ENCODE results near the gene C6orf52.
"Not testable (repeated sequence)": the region's sequence is repeated elsewhere in the genome, so short reads cannot be mapped to it uniquely, and the experiment has no call there.

Gene C6orf52

DNA sequence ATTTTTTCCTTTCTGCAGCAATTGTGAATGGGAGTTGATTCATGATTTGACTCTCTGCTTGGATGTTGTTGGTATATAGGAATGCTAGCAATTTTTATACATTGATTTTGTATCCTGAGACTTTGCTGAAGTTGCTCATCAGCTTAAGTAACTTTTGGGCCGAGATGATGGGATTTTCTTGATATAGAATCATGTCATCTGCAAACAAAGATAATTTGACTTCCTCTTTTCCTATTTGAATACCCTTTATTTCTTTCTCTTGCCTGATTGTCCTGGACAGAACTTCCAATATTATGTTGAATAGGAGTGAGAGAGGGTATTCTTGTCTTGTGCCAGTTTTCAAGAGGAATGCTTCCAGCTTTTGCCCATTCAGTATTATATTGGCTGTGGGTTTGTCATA, 28.8 kb downstream of the C6orf52 start:
- not testable (repeated sequence) for H3K36me3 ChIP-seq (ENCODE audit: insufficient read depth, low read depth, low read length); H3K4me1 ChIP-seq (ENCODE audit: insufficient read depth, low read length); H3K27me3 ChIP-seq (ENCODE audit: insufficient read depth, low read length); H3K9ac ChIP-seq (ENCODE audit: low read depth, low read length); H3K4me3 ChIP-seq (ENCODE audit: low read length); H3K27ac ChIP-seq (ENCODE audit: low read length); H3K9me3 ChIP-seq (ENCODE audit: insufficient read depth, low read depth, low read length)

DNA sequence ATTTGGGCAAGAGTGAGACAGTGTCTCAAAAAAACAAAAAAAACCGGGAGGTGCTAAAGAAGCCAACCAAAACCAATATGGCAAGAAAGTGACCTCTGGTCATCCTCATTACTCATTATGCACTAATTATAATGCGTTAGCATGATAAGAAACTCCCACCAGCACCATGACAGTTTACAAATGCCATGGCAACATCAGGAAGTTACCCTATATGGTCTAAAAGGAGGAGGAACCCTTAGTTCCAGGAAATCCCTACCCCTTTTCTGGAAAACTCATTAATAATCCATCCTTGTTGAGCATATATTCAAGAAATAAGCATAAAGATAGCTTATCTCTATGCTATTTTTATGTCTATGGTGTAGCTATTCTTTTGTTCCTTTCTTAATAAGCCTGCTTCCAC, 31.7 kb downstream of the C6orf52 start:
- no peak overlapping the region for H3K4me3 ChIP-seq (ENCODE audit: low read length)
- no peaks in the 10 kb centered on the region for H3K36me3 ChIP-seq (ENCODE audit: insufficient read depth, low read depth, low read length)
- H3K4me1 ChIP-seq (ENCODE audit: insufficient read depth, low read length) = no peaks in the 10 kb centered on the region
- H3K9ac ChIP-seq (ENCODE audit: low read depth, low read length) = no peak overlapping the region
- no peaks in the 10 kb centered on the region for H3K9me3 ChIP-seq (ENCODE audit: insufficient read depth, low read depth, low read length)
- no peak overlapping the region for H3K27ac ChIP-seq (ENCODE audit: low read length)
- H3K27me3 ChIP-seq (ENCODE audit: insufficient read depth, low read length) = no peaks in the 10 kb centered on the region

DNA sequence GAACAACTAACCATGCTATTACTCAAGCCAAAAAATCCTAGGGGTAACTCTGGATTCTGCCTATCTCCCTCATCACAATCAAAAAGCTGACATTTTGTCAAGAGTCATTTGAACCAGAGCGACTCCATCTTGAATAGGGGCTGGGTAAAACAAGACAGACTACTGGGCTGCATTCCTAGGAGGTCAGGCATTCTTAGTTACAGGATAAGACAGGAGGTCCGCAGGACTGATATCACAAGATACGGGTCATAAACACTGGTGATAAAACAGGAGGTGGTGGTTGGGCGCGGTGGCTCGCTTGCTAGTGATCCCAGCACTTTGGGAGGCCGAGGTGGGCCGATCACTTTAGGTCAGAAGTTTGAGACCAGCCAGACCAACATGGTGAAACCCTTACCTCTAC, 32.2 kb downstream of the C6orf52 start:
- Histone ChIP-seq H3K9me3 (ENCODE audit: insufficient read depth, low read depth, low read length) (no peaks in the 10 kb centered on the region), H3K27me3 (ENCODE audit: insufficient read depth, low read length) (no peaks in the 10 kb centered on the region)

DNA sequence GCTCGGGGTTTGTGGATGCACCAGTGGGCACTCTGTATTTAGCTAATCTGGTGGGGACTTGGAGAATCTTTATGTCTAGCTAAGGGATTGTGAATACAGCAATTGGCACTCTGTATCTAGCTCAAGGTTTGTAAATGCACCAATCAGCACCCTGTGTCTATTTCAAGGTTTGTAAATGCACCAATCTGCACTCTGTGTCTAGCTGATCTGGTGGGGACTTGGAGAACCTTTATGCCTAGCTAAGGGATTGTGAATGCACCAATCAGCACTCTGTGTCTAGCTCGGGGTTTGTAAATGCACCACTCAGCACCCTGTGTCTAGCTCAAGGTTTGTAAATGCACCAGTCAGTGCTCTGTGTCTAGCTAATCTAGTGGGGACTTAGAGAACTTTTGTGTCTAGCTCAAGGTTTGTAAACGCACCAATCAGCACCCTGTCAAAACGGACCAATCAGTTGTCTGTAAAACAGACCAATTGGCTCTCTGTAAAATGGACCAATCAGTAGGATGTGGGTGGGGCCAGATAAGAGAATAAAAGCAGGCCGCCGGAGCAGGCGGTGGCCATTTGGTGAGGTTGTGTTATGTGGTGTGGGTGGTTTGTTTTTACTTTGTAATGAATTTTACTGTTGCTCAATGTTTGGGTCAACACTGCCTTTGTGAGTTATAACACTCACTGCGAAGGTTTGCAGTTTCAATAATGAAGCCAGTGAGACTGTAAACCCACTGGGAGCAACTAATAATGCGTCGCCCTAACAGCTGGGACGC, 33.8 kb downstream of the C6orf52 start:
- H3K9me3 ChIP-seq (ENCODE audit: insufficient read depth, low read depth, low read length); H3K4me3 ChIP-seq (ENCODE audit: low read length); H3K36me3 ChIP-seq (ENCODE audit: insufficient read depth, low read depth, low read length); H3K27me3 ChIP-seq (ENCODE audit: insufficient read depth, low read length); H3K9ac ChIP-seq (ENCODE audit: low read depth, low read length); H3K4me1 ChIP-seq (ENCODE audit: insufficient read depth, low read length); H3K27ac ChIP-seq (ENCODE audit: low read length): not testable (repeated sequence)

More for the DNA sequence above, 32.2 kb downstream of the C6orf52 start:
- H3K9ac ChIP-seq (ENCODE audit: low read depth, low read length) = no peak overlapping the region
- no peaks in the 10 kb centered on the region for H3K4me1 ChIP-seq (ENCODE audit: insufficient read depth, low read length)
- H3K4me3 ChIP-seq (ENCODE audit: low read length) = no peak overlapping the region
- H3K36me3 ChIP-seq (ENCODE audit: insufficient read depth, low read depth, low read length) = no peaks in the 10 kb centered on the region
- H3K27ac ChIP-seq (ENCODE audit: low read length) = no peak overlapping the region

DNA sequence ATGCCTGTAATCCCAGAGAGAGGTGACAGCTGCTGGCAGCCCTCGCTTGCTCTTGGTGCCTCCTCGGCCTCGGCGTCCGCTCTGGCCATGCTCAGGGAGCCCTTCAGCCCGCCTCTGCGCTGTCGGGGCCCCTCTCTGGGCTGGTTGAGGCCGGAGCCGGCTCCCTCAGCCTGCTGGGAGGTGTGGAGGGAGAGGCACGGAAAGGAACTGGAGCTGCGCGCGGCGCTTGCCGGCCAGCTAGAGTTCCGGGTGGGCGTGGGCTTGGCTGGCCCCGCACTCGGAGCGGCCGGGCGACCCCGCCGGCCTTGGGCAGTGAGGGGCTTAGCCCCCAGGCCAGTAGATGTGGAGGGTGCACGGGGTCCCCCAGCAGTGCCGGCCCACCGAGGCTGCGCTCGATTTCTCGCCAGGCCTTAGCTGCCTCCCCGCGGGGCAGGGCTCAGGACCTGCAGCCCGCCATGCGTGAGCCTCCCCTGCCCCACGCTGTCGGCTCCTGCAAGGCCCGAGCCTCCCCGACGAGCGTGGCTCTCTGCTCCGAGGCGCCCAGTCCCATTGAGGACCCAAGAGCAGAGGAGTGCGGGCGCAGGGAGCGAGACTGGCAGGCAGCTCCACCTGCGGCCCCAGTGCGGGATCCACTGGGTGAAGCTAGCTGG, 34.6 kb downstream of the C6orf52 start:
- no peaks in the 10 kb centered on the region for H3K4me1 ChIP-seq (ENCODE audit: insufficient read depth, low read length)
- no peak overlapping the region for H3K27ac ChIP-seq (ENCODE audit: low read length)
- H3K4me3 ChIP-seq (ENCODE audit: low read length) = peak overlapping the region; percentile 30; the same call in 1 of the 2 replicates
- no peak overlapping the region for H3K9ac ChIP-seq (ENCODE audit: low read depth, low read length)
- no peaks in the 10 kb centered on the region for H3K9me3 ChIP-seq (ENCODE audit: insufficient read depth, low read depth, low read length)
- H3K27me3 ChIP-seq (ENCODE audit: insufficient read depth, low read length) = no peaks in the 10 kb centered on the region
- H3K36me3 ChIP-seq (ENCODE audit: insufficient read depth, low read depth, low read length) = no peaks in the 10 kb centered on the region

DNA sequence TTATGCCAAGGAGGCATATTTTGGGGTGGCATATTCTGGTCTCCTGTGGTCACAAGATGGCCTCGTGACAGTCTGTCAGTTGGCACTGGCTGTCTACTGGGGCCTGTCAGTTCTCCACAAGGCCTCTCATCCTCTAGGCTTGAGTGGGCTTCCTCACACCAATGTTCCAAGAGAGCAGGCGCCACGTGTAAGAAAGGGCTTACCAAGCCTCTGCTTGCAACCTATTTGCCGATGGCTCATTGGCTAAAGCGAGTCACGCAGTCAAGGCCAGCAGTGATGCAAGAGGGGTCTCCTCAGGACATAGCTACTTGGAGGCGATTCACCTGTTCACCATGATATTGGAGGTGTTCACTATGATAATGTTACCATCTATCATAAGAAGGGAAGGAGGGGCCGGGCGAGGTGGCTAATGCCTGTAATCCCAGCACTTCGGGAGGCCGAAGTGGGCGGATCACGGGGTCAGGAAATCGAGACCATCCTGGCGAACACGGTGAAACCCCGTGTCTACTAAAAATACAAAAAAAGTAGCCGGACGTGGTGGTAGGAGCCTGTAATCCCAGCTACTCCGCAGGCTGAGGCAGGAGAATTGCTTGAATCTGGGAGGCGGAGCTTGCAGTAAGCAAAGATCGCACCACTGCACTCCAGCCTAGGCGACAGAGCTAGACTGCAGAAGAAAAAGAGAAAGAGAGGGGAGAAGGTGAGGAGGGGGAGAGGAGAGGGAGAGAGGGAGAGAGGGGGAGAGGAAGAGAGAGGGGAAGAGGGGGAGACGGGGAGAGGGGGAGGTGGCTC, 35.3 kb downstream of the C6orf52 start:
- H3K9me3 ChIP-seq (ENCODE audit: insufficient read depth, low read depth, low read length) = no peaks in the 10 kb centered on the region
- no peaks in the 10 kb centered on the region for H3K27me3 ChIP-seq (ENCODE audit: insufficient read depth, low read length)
- no peaks in the 10 kb centered on the region for H3K4me1 ChIP-seq (ENCODE audit: insufficient read depth, low read length)
- H3K27ac ChIP-seq (ENCODE audit: low read length) = no peak overlapping the region
- no peaks in the 10 kb centered on the region for H3K36me3 ChIP-seq (ENCODE audit: insufficient read depth, low read depth, low read length)
- H3K9ac ChIP-seq (ENCODE audit: low read depth, low read length) = no peak overlapping the region
- peak overlapping the region; percentile 30; the same call in 1 of the 2 replicates for H3K4me3 ChIP-seq (ENCODE audit: low read length)

DNA sequence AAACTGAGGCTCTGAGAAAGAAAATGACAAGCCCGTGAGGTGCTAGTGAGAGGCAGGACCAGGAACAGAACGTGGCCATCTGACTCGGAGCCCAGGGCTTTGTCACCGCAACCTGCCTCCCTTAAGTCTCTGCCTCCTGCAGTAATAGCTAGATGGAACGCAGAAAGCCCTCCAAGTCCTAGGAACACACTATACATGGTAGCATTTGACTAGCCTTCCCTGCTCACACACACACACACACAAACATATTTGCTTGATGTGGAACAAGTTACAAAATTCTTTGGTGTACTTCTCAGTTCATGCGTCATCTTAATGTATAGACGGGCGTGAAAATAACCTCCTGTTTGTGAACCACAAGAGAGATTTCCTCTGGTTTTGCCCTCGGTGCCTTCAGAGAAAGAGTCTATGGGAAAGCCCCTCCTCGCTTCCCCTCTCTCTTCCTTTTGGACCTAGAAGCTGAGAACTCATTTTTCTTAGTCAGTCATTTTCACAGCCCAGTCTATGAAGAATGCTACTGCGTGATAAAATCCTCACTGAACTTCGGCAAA, 38.8 kb downstream of the C6orf52 start:
- no peak overlapping the region for H3K27ac ChIP-seq (ENCODE audit: low read length)
- H3K4me3 ChIP-seq (ENCODE audit: low read length) = no peak overlapping the region
- H3K4me1 ChIP-seq (ENCODE audit: insufficient read depth, low read length) = no peaks in the 10 kb centered on the region
- H3K27me3 ChIP-seq (ENCODE audit: insufficient read depth, low read length) = no peaks in the 10 kb centered on the region
- H3K36me3 ChIP-seq (ENCODE audit: insufficient read depth, low read depth, low read length) = no peaks in the 10 kb centered on the region
- no peaks in the 10 kb centered on the region for H3K9me3 ChIP-seq (ENCODE audit: insufficient read depth, low read depth, low read length)
- H3K9ac ChIP-seq (ENCODE audit: low read depth, low read length) = no peak overlapping the region

DNA sequence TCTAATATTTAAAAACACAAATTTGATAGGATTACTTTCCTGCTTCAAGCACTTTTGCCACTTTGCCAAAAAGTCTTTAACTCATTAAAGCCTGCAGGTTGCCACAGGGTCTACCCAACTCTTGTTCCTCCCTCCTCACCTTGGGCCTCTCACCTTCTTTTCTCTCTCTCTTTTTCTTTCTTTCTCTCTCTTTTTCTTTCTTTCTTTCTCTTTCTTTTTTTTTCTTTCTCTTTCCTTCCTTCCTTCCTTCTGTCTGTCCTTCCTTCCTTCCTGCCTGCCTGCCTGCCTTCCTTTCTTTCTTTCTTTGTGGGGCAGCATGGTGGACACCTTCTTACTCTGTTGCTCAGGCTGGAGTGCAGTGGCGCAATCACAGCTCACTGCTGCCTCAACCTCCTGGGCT, 50.2 kb downstream of the C6orf52 start:
- H3K9me3 ChIP-seq (ENCODE audit: insufficient read depth, low read depth, low read length) = no peaks in the 10 kb centered on the region
- no peak overlapping the region for H3K27ac ChIP-seq (ENCODE audit: low read length)
- H3K9ac ChIP-seq (ENCODE audit: low read depth, low read length) = no peak overlapping the region
- H3K27me3 ChIP-seq (ENCODE audit: insufficient read depth, low read length) = no peaks in the 10 kb centered on the region
- H3K36me3 ChIP-seq (ENCODE audit: insufficient read depth, low read depth, low read length) = no peaks in the 10 kb centered on the region
- no peak overlapping the region for H3K4me3 ChIP-seq (ENCODE audit: low read length)
- H3K4me1 ChIP-seq (ENCODE audit: insufficient read depth, low read length) = no peaks in the 10 kb centered on the region

DNA sequence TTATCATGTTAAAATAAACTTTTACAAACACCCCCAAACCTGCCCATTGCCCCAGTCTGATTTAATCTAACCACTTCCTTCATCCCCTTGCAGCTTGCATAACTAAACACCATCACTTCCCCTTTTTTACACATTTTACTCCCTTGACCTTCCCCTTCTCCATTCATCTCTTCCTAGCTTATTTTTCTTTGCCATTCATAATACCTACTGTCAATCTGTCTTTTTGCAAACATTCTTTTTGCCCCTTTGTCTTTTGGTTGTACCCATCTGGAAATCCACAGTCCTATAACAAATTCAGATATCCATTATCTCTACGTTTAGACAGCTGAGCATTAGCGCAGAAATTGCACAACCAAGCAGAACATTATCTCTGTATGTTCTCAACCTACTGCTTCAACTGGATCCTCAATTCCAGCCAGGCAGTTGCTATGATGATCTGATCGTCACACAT, 51.2 kb downstream of the C6orf52 start:
- H3K4me3 ChIP-seq (ENCODE audit: low read length) = no peak overlapping the region
- no peak overlapping the region for H3K9ac ChIP-seq (ENCODE audit: low read depth, low read length)
- H3K4me1 ChIP-seq (ENCODE audit: insufficient read depth, low read length) = no peaks in the 10 kb centered on the region

DNA sequence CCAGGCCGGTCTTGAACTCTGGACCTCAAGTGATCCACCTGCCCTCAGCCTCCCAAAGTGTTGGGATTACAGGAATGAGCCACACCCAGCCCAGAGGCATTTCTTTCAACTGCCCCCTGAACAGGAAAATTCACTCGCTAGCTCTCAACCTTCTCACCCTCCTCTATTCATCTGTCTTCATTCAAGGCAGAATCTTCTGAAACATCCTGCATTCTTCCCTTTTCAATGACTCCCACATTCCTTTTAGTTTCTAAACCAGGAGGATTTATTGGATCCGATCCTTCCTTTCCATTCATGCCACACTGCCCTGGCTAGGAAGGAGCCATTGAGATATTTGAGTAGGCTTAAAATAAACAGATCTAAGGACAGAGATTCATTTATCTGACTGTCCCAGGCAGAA, 52.9 kb downstream of the C6orf52 start:
- Histone ChIP-seq H3K9me3 (ENCODE audit: insufficient read depth, low read depth, low read length) (no peaks in the 10 kb centered on the region), H3K36me3 (ENCODE audit: insufficient read depth, low read depth, low read length) (no peaks in the 10 kb centered on the region), H3K9ac (ENCODE audit: low read depth, low read length) (no peak overlapping the region), H3K27me3 (ENCODE audit: insufficient read depth, low read length) (no peaks in the 10 kb centered on the region), H3K27ac (ENCODE audit: low read length) (no peak overlapping the region), H3K4me3 (ENCODE audit: low read length) (no peak overlapping the region), H3K4me1 (ENCODE audit: insufficient read depth, low read length) (no peaks in the 10 kb centered on the region)

More for the DNA sequence above, 51.2 kb downstream of the C6orf52 start:
- Histone ChIP-seq H3K36me3 (ENCODE audit: insufficient read depth, low read depth, low read length) (no peaks in the 10 kb centered on the region), H3K27ac (ENCODE audit: low read length) (no peak overlapping the region), H3K27me3 (ENCODE audit: insufficient read depth, low read length) (no peaks in the 10 kb centered on the region), H3K9me3 (ENCODE audit: insufficient read depth, low read depth, low read length) (no peaks in the 10 kb centered on the region)

DNA sequence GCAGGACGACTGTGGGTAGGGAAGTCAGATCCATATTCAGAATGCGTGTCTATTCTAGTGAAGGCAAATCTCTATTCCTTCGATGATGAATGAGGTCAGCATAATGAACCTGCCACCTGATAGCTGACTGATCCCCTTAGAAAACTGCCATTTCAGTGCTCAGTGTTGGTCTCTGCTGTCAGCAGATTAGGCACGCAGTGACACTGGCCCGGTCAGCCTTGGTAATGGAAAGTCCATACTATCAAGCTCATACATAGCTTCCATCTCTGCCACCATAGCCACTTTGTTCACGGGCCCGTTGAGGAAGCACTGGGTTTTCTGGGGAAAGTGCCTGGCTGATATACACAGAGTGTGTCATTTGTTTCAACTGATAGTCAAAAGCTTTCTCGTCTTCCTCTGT, 54.0 kb downstream of the C6orf52 start:
- Histone ChIP-seq H3K9me3 (ENCODE audit: insufficient read depth, low read depth, low read length) (no peaks in the 10 kb centered on the region), H3K27ac (ENCODE audit: low read length) (no peak overlapping the region), H3K4me3 (ENCODE audit: low read length) (no peak overlapping the region), H3K36me3 (ENCODE audit: insufficient read depth, low read depth, low read length) (no peaks in the 10 kb centered on the region), H3K27me3 (ENCODE audit: insufficient read depth, low read length) (no peaks in the 10 kb centered on the region), H3K9ac (ENCODE audit: low read depth, low read length) (no peak overlapping the region), H3K4me1 (ENCODE audit: insufficient read depth, low read length) (no peaks in the 10 kb centered on the region)
